Middle frontal gyrus (tissue), 1 donor: Measurements from ENCODE around the gene CRYBA1.
A peak's percentile ranks its signal among the peaks of the same experiment; 100 is the strongest.

Source experiments
- DNase-seq: peaks from one replicate; pipeline ENCODE4 v3.0.0-alpha.2; 2015; ENCODE audit warnings: low spot score; ENCODE audit errors: extremely low spot score

Gene CRYBA1

DNA sequence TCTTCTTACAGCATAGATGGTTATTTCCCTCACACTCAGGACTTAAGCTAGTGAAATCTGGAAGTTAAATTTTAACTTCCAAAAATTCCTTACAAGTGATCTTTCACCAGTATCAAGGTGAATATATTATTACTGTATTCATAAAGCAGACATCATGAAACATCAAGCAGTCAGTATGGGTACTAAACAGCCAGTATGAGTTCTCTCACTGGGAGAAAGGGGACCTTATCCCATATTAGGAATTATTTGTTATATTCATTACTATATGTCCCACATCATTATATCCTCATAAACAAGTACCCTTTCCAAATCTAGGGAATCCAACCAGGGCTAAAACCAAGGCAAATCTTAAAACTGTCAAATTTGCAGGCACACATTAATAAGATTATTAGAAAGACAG, 32.0 kb downstream of the CRYBA1 start:
- DNase-seq, result no peak

DNA sequence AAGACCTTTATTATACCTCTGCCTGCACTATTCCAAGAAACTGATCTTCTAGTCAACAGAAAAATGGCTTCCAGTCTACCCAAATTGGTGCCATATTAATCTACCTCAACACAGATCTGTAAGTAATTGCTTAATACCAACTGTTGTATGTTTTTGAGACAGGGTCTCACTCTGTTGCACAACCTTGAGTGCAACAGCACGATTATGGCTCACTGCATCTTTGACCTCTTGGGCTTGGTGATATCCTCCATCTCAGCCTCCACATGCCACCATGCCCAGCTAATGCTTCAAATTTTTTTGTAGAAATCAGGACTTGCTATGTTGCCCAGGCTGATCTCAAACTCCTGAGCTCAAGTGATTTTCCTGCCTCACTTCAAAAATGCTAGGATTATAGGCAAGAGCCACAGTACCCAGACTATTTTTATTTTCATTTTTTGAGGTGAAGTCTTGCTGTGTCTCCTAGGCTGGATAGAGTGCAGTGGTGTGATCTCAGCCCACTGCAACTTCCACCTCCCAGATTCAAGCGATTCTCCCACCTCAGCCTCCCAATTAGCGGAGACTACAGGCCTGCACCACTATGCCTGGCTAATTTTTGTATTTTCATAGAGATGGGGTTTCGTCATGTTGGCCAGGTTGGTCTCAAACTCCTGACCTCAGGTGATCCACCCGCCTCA, 32.9 kb downstream of the CRYBA1 start:
- no peak for DNase-seq

DNA sequence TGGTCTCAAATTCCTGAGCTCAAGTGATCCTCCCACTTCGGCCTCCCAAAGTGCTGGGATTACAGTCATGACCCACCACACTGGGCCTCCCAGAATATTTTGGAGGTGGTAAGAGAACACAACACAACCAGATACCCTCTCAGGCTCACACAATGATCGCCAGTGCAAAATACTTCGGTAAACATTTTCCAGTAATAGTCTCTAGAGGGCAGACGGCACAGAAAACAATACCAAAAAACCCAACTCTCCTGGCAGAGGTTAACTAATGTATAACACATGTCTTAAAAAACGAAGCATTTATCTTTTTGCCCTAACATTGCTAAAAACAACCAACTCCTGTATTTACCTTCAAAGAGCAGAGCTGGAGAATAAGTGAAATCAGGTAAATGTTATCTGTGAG, 36.8 kb downstream of the CRYBA1 start:
- no peak for DNase-seq

DNA sequence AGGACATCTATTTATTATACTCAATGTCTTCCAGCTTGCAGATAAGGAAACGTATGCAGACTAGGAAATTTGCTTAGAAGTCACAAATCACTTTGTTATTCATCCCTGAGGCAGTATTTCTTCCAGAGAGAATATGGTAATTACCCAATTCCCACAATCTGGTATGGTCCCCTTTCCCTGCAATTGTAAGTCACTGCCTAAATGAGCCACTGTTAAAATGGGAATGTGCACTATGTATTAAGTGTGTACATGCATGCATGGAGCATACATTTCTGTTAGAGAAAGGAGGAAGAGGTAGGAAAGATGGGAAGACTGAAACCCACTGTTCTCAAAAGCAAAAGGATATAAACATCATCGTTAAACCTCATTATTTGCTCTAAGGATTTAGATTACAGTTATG, 37.3 kb downstream of the CRYBA1 start:
- DNase-seq, result no peak

DNA sequence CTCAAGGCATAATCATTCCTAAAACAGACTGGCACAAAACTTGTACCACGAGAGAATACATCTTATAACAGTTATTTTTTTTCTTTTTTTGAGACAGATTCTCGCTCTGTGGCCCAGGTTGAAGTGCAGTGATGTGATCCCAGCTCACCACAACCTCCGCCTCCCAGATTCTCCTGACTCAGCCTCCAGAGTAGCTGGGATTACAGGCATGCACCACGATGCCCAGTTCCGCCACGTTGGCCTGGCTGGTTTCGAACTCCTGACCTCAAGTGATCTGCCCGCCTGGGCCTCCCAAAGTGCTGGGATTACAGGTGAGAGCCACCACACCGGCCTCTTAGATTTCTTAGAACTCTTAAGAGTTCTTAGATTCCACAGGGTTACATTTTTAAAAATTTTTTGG, 43.2 kb downstream of the CRYBA1 start:
- no peak for DNase-seq

DNA sequence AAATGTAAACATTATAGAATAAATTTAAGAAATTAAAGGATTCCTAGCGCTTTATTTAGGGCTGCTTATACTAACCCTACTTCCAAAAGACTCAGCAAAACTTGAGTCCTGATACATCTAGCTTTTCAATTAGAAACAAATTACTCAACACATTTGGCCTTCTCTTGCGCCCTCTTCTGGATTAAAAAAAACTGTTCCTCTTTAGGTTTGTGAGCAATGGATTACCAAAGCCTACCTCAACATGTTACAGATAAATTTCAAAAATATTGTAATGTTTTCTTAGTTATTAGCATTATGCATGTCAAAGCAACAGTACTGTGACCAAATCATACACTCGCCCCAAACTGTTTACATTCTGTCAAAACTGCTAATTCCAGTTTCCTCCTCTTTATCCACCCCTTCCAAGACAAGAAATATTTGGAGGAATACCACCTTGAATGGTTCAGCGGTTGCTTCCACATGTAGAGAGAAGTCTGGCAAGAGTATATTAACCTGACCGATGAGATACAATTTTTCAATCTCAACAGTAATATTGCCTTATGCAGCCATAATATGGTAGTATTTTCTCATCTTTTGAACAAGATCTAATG, 44.6 kb downstream of the CRYBA1 start:
- peak; percentile 70 for DNase-seq

DNA sequence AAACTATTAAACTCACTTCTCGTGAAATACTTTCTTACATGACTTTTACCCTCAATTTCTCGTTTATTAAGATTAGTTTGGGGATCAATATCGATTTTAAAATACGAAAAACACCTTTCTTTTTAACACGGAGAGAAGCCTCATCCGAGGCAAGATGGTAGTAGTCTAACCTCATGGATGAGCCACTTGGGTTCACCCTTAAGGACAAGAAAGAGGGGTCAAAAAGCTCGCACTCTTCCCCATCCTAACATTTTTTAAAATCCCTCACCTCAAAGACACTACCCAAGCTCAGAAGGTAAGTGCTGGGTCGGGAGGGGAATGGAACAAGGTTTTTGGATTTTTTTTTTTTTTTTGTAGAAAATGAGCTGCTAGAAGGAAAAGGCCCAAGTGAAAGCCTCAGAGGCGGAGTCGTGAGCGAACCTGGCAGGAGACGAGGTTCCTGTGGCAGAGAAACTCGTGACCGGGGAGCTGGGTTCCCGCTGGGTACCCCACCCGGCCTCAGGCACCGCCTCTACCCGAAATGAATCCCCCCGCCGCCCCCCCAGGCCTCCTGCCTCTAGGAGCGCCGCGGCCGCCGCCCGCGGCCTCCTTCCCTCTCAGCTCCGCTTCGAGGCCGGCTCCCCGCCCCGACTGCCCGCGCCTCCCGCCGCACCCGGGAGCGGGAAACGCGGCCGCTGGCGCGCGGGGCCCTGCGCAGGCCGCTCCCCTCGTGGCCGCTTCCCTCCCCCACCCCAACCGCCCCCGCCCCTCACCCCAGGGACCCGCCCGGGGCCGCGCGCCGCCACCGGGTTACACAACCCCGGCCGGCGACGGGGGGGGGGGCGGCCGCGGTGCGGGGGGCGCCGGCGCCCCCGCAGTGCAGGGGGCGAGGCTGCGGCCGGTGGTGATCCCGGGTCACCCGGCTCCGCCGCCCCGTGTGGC, 45.7 kb downstream of the CRYBA1 start:
- DNase-seq, result no peak

DNA sequence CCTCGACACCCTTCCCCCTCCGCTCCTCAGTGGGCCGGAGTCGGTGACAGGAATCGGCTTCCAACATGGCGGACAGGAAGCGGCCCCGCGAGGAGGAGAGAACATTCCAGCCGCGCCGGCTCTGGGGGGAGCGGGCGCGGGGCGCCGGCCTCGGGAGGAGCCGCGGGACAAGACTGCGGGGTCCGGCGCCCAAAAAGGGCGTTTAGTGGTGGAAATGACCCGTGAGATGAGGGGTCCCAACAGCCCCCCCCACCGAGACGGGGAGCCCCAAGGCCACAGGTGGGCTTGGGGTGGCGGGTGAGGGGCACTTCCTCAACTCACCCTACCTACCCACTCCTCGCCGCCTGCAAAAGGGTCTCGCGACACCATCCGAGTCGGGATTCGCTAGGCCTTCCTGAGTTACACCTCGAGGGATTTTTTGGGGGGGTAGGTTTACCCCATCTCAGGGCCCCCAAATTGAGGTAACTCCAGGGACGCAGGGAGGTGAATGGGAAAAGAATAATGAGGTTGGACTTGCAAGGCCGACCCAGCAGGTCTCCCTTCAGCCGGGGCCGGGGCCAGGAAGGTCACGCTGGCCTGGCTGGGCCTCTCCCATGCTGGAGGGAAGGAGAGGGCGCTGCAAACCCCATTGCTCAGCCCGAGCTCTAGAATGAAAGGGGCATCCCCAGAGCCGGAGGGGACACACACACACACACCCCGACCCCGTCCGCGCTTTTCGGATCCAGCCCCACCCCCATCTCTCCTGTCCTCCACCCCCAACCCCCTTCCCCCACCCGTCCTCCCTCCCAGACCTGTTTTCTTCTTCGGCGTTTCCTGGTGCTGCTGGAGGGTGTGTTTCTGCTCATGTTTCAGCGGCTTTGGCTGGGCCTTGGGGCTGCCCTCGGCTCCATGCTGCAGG, 46.6 kb downstream of the CRYBA1 start:
- DNase-seq, result no peak

DNA sequence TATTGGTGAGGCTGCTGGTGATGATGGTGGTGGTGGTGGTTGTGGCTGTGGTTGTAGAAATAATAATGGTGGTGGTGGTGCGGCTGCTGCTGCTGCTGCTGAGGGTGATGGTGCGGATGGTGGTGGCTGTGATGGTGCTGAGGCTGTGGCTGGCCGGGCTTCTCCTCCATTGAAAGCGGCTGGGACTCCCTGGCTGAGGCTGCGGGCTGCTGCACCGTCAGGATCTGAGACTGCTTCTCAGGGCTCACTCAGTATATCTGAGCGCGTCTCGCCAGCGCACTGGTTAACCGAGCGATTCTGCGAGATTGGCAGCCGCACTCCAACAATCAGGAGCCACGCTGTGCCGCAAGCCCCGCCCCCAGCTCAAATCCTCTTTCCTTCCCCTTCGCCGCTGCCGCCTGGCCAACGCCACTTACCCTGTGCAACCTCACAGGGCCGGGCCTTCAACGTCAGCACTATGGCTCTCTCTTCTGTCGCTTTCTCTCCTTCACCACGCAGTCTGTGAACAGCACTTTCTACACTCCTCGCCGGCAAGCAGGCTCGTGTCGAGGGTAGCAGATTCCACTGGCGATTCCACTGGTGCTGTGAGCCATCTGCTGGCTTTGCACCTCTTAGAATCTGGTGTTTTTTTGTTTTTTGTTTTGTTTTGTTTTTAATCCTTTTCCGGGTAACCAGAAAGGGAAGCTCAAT, 47.4 kb downstream of the CRYBA1 start, which contains the start of gene NUFIP2:
Gene NUFIP2 (minus strand): TSS at position 259 of the 690 bp plus-strand sequence. CDS start 89 bp downstream, at position 170.
- DNase-seq, result peak; percentile 99

DNA sequence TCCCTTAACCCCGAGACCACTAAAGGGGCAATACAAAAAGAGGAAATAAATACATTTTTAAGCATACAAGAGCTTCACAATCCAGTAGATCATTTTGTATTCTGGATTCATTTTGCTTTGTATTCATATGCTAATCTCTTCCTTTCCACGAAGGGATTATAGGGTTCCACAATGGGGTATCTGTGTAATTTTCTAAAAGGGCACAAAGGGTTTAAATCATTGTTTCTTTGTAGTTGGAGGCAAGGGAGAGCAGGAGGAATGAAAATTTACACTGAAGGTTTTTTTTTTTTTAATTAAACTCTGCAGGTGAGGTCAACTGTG, 47.9 kb downstream of the CRYBA1 start:
- no peak for DNase-seq

DNA sequence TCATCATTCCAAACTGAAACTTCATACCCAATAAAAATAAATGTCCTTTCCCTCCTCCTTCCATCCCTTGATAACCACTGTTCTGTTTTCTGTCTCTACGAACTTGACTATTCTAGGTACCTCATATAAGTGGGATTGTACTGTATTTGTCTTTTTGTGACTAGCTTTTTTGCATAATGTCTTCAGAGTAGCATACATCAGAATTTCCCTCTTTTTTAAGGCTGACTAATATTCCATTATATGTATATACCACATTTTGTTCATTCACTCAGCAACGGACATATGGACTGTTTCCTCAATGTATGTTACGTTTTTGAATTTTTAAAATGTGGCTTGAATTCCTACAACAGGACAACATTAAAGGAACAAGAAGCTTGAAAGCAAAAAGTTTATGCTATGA, 48.8 kb downstream of the CRYBA1 start:
- no peak for DNase-seq

DNA sequence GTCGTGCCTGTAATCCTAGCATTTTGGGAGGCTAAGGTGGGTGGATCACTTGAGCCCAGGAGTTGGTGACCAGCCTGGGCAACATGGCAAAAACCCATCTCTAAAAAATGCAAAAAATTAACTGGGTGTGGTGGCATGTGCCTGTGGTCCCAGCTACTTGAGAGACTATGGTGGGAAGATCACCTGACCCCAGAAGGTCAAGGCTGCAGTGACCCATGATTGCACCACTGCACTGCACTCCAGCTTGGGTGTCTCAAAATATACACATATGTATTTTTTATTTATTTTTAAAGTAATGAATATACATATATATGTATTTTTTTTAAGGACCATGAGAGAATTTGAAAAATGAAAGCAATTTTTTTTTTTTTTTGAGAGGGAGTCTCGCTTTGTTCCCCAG, 52.4 kb downstream of the CRYBA1 start:
- DNase-seq, result no peak

DNA sequence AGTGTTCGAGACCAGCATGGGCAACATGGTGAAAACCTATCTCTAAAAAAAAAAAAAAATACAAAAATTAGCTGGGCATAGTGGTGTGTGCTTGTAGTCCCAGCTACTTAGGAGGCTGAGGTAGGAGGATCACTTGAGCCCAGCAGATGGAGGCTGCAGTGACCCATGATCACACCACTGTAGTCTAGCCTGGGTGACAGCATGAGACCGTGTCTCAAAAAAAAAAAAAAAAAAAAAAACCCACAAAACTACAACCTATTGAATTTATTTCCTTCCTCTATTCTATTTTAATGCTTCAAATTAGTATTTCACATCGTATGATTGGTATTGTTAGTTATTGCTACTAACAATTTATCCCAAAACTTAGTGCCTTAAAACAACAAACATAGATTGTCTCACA, 56.7 kb downstream of the CRYBA1 start:
- no peak for DNase-seq
